GM20000 (cell line): Measurements from ENCODE around the gene RNPEPL1.
A peak's percentile ranks its signal among the peaks of the same experiment; 100 is the strongest.
"Not testable (repeated sequence)": the region's sequence is repeated elsewhere in the genome, so short reads cannot be mapped to it uniquely, and the experiment has no call there.

Experiments
- DNase-seq: peaks from one replicate; pipeline ENCODE4 v3.0.0; 2012; ENCODE audit warnings: low spot score
- CTCF ChIP-seq: IDR thresholded peaks from 2 replicates; pipeline ENCODE4 v1.5.1; 2012; ENCODE audit warnings: mild to moderate bottlenecking, control low read depth; ENCODE audit errors: extremely low read depth, missing control alignments

Gene RNPEPL1

GRCh38 chr2:240567872-240568677 lies at the start of gene RNPEPL1:
RNPEPL1 (plus strand) TSS chr2:240568484; CDS start chr2:240568587, 103 bp downstream.
- no peak for TF ChIP-seq CTCF
- peak; percentile 85 for DNase-seq

GRCh38 chr2:240518981-240519380 lies 49.3 kb upstream of the RNPEPL1 start:
- no peak for TF ChIP-seq CTCF
- DNase-seq: no peak

- no peak for DNase-seq
- no peak for TF ChIP-seq CTCF
Observed at GRCh38 chr2:240519396-240520129, 48.7 kb upstream of the RNPEPL1 start.

GRCh38 chr2:240520130-240520973 lies 47.9 kb upstream of the RNPEPL1 start:
- no peak for DNase-seq

GRCh38 chr2:240520974-240521350 lies 47.3 kb upstream of the RNPEPL1 start:
- no peak for DNase-seq
- no peak for TF ChIP-seq CTCF

More at GRCh38 chr2:240520130-240520973, 47.9 kb upstream of the RNPEPL1 start:
- no peak for TF ChIP-seq CTCF

- not testable (repeated sequence) for DNase-seq
Observed at GRCh38 chr2:240521885-240522284, 46.4 kb upstream of the RNPEPL1 start.

GRCh38 chr2:240522406-240522805 lies 45.9 kb upstream of the RNPEPL1 start:
- no peak for TF ChIP-seq CTCF
- DNase-seq: no peak
